Endodermal cell (in vitro differentiated cells): ENCODE results near the gene ZMAT5. TPM values are rescaled to one million over a fixed set of nuclear protein-coding genes. Genes with fewer than 3 reads are reported as not detected.

Experiments used
- DNase-seq: peaks from one replicate; pipeline ENCODE4 v3.0.0-alpha.2; 2017
- H3K27ac ChIP-seq: 2 replicates; pipeline ENCODE4 v1.5.1; 2013; ENCODE audit warnings: mild to moderate bottlenecking, low read depth, low read length, moderate library complexity
- H3K27me3 ChIP-seq: 2 replicates; pipeline ENCODE4 v1.6.1; 2013; ENCODE audit warnings: mild to moderate bottlenecking, low read length, moderate library complexity; ENCODE audit not compliant: insufficient read depth, control insufficient read depth, poor library complexity, severe bottlenecking
- H3K36me3 ChIP-seq: 2 replicates; pipeline ENCODE4 v1.7.0; 2013; ENCODE audit warnings: mild to moderate bottlenecking, low read length, moderate library complexity; ENCODE audit not compliant: control insufficient read depth, insufficient read depth
- H3K4me1 ChIP-seq: one replicate; pipeline ENCODE4 v1.7.0; 2013; ENCODE audit warnings: low read length; ENCODE audit not compliant: control insufficient read depth, insufficient read depth
- H3K4me3 ChIP-seq: 2 replicates; pipeline ENCODE4 v1.5.1; 2013; ENCODE audit warnings: mild to moderate bottlenecking, low read length, moderate library complexity
- H3K9ac ChIP-seq: 2 replicates; pipeline ENCODE4 v1.6.1; 2013; ENCODE audit warnings: mild to moderate bottlenecking, low read length, moderate library complexity; ENCODE audit not compliant: poor library complexity, severe bottlenecking; ENCODE audit errors: extremely low read depth
- H3K9me3 ChIP-seq: 2 replicates; pipeline ENCODE4 v1.6.1; 2013; ENCODE audit warnings: mild to moderate bottlenecking, low read length, moderate library complexity; ENCODE audit not compliant: control insufficient read depth
- H3K27ac Mint-ChIP-seq: 2 replicates; pipeline ENCODE4 v1.8.0; 2020; ENCODE audit warnings: mixed read lengths
- H3K27me3 Mint-ChIP-seq: 2 replicates; pipeline ENCODE4 v1.8.0; 2021; ENCODE audit warnings: mild to moderate bottlenecking, mixed read lengths; ENCODE audit not compliant: insufficient read depth
- H3K36me3 Mint-ChIP-seq: 2 replicates; pipeline ENCODE4 v1.8.0; 2020; ENCODE audit warnings: low read depth, mixed read lengths
- H3K4me1 Mint-ChIP-seq: 2 replicates; pipeline ENCODE4 v1.8.0; 2020; ENCODE audit warnings: mixed read lengths
- H3K4me3 Mint-ChIP-seq: 2 replicates; pipeline ENCODE4 v1.8.0; 2020; ENCODE audit warnings: mild to moderate bottlenecking, moderate library complexity, mixed read lengths
- H3K9me3 Mint-ChIP-seq: 2 replicates; pipeline ENCODE4 v1.8.0; 2020; ENCODE audit warnings: mild to moderate bottlenecking, mixed read lengths
- CTCF ChIP-seq: fragments of 200-600 bp; sonication (generic); conservative IDR thresholded peaks from 2 replicates; pipeline ENCODE4 v1.5.0; 2021; ENCODE audit warnings: antibody characterized with exemption, mild to moderate bottlenecking
- WGBS, 2 experiments: methylation state at CpG; one replicate each; pipeline versions ENCODE4 v1.1.5 to v1.1.7; 2013; ENCODE audit warnings: missing lambda C conversion rate in 2 of 2, mixed read lengths in 1 of 2; ENCODE audit not compliant: insufficient coverage in 1 of 2, insufficient read length in 1 of 2; 5-methylcytosine and 5-hydroxymethylcytosine counted together
- total RNA-seq, 2 donors: library from RNA; stranded (reverse); fragmentation: NEBNext Ultra II Directional in 1 of 2; extraction: Animal tissue kit (Norgen Biotek cat#: 25700) in 1 of 2; gene quantifications; 2 replicates in 1 of 2; 3 replicates in 1 of 2; pipeline ENCODE4 v1.2.1, GENCODE V29; 2021

Gene ZMAT5
- total RNA-seq, 2 donors from 2014 or later, result 15.5 to 22.5 TPM

GRCh38 chr22:29684244-29684643, 82.6 kb downstream of the ZMAT5 start:
- Mint-ChIP-seq H3K4me3 (no peak overlapping the region), H3K36me3 (peaks cover 41% of the 10 kb centered on the region), H3K27me3 (no peaks in the 10 kb centered on the region), H3K4me1 (peaks cover 4% of the 10 kb centered on the region), H3K27ac (no peak overlapping the region), H3K9me3 (no peaks in the 10 kb centered on the region)
- peaks cover 64% of the 10 kb centered on the region for H3K36me3 ChIP-seq
- 92 to 95% methylated on average over 4 of the region's 4 CpGs for WGBS, 2 experiments
- no peaks in the 10 kb centered on the region for H3K9me3 ChIP-seq
- H3K4me3 ChIP-seq, result no peak overlapping the region
- H3K27ac ChIP-seq, result no peak overlapping the region
- H3K27me3 ChIP-seq, result no peaks in the 10 kb centered on the region
- no peak for DNase-seq
- no peak for TF ChIP-seq CTCF
- no peaks in the 10 kb centered on the region for H3K4me1 ChIP-seq
- no peak overlapping the region for H3K9ac ChIP-seq

DNA sequence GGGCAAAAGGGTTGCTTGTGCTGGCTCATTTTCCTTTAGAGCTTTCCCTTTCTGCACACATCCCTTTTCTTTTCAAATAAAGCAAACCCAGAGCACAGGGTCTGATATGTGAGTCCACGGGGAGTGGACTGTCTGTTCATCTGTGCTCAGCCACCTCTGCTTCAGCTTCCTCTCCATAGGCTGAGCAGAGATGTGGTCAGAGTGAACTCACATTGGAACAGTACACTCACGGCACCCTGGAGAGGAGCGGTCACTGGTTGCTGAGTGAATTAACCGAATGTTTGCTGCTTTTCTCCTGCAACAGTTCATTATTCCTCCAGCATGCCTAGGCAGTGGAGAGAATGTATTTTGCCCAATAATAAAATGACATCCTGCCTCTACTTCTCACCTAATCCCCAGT, 83.3 kb downstream of the ZMAT5 start:
- H3K9me3 Mint-ChIP-seq, result no peaks in the 10 kb centered on the region
- Histone ChIP-seq H3K27ac (no peak overlapping the region), H3K4me3 (no peak overlapping the region), H3K36me3 (peaks cover 72% of the 10 kb centered on the region), H3K9me3 (no peaks in the 10 kb centered on the region), H3K4me1 (no peaks in the 10 kb centered on the region), H3K27me3 (no peaks in the 10 kb centered on the region), H3K9ac (no peak overlapping the region)
- 91 to 100% methylated on average over 4 of the region's 4 CpGs for WGBS, 2 experiments
- H3K4me1 Mint-ChIP-seq, result peaks cover 2% of the 10 kb centered on the region
- no peak for DNase-seq
- H3K36me3 Mint-ChIP-seq, result peaks cover 47% of the 10 kb centered on the region
- H3K27ac Mint-ChIP-seq, result no peak overlapping the region
- no peak overlapping the region for H3K4me3 Mint-ChIP-seq
- H3K27me3 Mint-ChIP-seq, result no peaks in the 10 kb centered on the region
- TF ChIP-seq CTCF, result no peak

Other genes starting within 250 kb of the ZMAT5 start
- 10 to 100 TPM; 61.1 to 89.7 TPM for gene THOC5, start 213.2 kb downstream of the ZMAT5 start, total RNA-seq
- gene NIPSNAP1, start 185.9 kb downstream of the ZMAT5 start, total RNA-seq, result 100 to 1,000 TPM; 155 to 229 TPM
- gene NF2, start 163.4 kb downstream of the ZMAT5 start, total RNA-seq, result 10 to 100 TPM; 45.7 to 51.4 TPM
- under 1 TPM in 1 of 2 donors, not detected in 1; 0.26 TPM for gene CABP7, start 47.0 kb downstream of the ZMAT5 start, total RNA-seq
- gene UQCR10, start 362 bp upstream of the ZMAT5 start, total RNA-seq, result 100 to 1,000 TPM; 111 to 120 TPM
- 10 to 100 TPM; 44.2 to 45.5 TPM for gene ASCC2, start 71.3 kb upstream of the ZMAT5 start, total RNA-seq
- 10 to 100 TPM; 30.9 to 41.3 TPM for gene MTMR3, start 116.2 kb upstream of the ZMAT5 start, total RNA-seq